ENCODE data around the gene IL32.

Gene IL32

DNA sequence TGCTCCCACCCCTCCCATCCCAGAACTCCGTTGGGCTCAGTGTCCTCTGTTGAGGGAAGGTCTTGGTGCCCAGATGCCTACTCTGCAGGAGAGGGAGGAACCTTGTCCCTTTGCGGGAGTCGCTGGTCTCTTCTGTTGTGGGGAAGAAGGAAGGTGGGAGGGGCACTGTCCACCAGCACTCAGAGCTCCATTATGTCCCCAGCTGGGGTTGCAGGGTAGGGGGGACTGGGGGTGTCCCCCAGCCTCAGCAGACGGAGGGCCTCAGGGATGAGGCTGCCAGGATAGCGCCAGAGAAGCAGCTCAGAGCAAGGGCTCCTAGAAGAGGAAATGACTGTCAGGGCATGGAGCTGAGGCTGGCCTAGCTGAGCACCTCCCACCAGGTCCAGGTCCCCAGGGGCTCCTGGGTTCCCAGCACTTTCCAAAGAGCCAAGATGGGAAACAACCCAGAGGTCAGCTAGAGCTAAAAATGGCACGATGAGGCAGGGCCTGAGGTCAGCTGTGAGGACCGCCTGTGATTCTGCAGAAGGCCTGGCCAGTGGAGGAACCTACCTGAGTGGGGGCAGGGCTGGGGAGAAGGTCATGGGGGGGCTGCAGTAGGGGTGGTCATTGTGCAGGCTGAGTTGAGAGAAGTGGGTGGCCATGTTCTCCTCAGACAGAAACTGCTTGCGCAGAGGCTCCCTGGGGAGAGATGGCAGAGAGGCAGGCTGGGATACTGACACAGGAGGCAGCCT, 42.6 kb upstream of the IL32 start:
- no peak for DNase-seq (ENCODE audit: low read depth, low spot score)
- peak overlapping the region; percentile 60; the same call in 1 of the 2 replicates for H3K4me3 ChIP-seq (ENCODE audit: low read length)

DNA sequence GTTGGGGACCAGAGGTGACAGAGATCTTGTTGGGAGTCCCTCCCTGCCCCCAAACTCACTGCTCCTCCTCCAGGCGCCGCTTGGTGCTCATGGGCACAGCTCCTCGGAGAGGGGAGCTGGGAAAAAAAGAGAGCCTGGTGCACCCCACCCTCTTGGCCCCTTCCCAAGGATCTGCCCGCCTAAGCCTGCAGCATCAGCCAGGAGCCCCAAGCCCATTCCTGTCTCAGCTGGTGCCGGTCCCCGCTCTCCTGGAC, 42.1 kb upstream of the IL32 start:
- no CpG with 5 or more reads among the region's 6 CpGs for WGBS (ENCODE audit: insufficient coverage, insufficient read length)
- Histone ChIP-seq H3K9me3 (ENCODE audit: control insufficient read depth, insufficient read depth, low read length) (no peaks in the 10 kb centered on the region), H3K36me3 (ENCODE audit: control insufficient read depth, insufficient read depth, low read length) (peaks cover 18% of the 10 kb centered on the region), H3K4me1 (ENCODE audit: control insufficient read depth, insufficient read depth, low read length) (peaks cover 6% of the 10 kb centered on the region), H3K27me3 (ENCODE audit: control insufficient read depth, insufficient read depth, low read length) (no peaks in the 10 kb centered on the region), H3K27ac (ENCODE audit: low read length) (no peak overlapping the region), H3K4me3 (ENCODE audit: low read length) (peak overlapping the region; percentile 60; the same call in 1 of the 2 replicates)
- DNase-seq (ENCODE audit: low read depth, low spot score) = no peak

More for the DNA sequence above, 42.6 kb upstream of the IL32 start:
- H3K4me1 ChIP-seq (ENCODE audit: control insufficient read depth, insufficient read depth, low read length) = peaks cover 6% of the 10 kb centered on the region
- H3K27me3 ChIP-seq (ENCODE audit: control insufficient read depth, insufficient read depth, low read length) = no peaks in the 10 kb centered on the region
- no peak overlapping the region for H3K27ac ChIP-seq (ENCODE audit: low read length)
- H3K9me3 ChIP-seq (ENCODE audit: control insufficient read depth, insufficient read depth, low read length) = no peaks in the 10 kb centered on the region
- H3K36me3 ChIP-seq (ENCODE audit: control insufficient read depth, insufficient read depth, low read length) = peaks cover 18% of the 10 kb centered on the region
- WGBS (ENCODE audit: insufficient coverage, insufficient read length) = no CpG with 5 or more reads among the region's 8 CpGs

DNA sequence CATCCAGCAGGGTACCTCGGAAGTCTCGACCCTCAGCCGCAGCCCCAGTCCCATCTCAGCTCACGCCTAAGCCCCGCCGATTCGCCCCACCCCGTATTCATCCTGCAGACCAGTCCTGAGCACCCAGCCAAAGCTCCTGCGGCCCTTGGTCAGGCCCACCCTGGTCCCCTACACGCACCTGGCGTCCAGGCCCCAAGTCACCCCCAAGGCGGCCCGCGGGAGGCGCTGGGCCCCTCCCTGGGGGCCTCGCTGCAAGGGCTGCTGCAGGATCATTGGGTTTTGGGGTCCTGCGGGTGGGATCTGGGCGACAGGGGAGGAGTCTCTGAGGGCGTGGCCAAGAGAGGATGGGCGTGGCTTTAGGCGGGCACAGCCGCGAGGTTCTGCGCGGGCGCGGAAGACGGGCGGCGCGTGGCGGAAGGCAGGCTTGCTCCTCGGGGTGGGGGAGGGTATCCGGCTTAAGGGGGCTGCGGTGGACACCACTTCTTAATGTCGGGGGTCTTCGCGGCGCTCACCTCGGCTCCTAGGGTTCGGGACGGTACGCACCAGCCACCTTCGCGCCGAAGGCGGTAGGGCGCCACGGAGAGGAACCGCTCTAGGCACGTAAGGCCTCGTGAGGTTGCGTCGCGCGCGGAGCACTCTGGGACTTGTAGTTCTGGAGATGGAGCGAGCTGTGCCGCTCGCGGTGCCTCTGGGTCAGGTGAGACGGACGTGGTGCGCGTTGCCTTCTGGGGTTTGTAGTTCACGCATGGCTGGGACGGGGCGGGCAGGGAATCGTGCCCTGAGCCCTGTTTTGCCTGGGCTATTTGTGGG, 41.6 kb upstream of the IL32 start, which contains the start of the genes HCFC1R1 and THOC6:
TSS of gene HCFC1R1 (minus strand) at position 274 of the 810 bp plus-strand sequence. CDS start at position 273, 1 bp downstream.
TSS of gene THOC6 (plus strand) at position 367 of the 810 bp plus-strand sequence. CDS start at position 659, 292 bp downstream.
- H3K27me3 ChIP-seq (ENCODE audit: control insufficient read depth, insufficient read depth, low read length) = no peaks in the 10 kb centered on the region
- no peak for DNase-seq (ENCODE audit: low read depth, low spot score)
- H3K4me1 ChIP-seq (ENCODE audit: control insufficient read depth, insufficient read depth, low read length) = peaks cover 8% of the 10 kb centered on the region
- peak within 1 kb of the TSS; percentile 60; the same call in 1 of the 2 replicates for H3K4me3 ChIP-seq (ENCODE audit: low read length)
- no peak within 1 kb of the TSS for H3K27ac ChIP-seq (ENCODE audit: low read length)
- no peaks in the 10 kb centered on the region for H3K9me3 ChIP-seq (ENCODE audit: control insufficient read depth, insufficient read depth, low read length)
- WGBS (ENCODE audit: insufficient coverage, insufficient read length) = no CpG with 5 or more reads among the region's 69 CpGs
- H3K36me3 ChIP-seq (ENCODE audit: control insufficient read depth, insufficient read depth, low read length) = peaks cover 18% of the 10 kb centered on the region

DNA sequence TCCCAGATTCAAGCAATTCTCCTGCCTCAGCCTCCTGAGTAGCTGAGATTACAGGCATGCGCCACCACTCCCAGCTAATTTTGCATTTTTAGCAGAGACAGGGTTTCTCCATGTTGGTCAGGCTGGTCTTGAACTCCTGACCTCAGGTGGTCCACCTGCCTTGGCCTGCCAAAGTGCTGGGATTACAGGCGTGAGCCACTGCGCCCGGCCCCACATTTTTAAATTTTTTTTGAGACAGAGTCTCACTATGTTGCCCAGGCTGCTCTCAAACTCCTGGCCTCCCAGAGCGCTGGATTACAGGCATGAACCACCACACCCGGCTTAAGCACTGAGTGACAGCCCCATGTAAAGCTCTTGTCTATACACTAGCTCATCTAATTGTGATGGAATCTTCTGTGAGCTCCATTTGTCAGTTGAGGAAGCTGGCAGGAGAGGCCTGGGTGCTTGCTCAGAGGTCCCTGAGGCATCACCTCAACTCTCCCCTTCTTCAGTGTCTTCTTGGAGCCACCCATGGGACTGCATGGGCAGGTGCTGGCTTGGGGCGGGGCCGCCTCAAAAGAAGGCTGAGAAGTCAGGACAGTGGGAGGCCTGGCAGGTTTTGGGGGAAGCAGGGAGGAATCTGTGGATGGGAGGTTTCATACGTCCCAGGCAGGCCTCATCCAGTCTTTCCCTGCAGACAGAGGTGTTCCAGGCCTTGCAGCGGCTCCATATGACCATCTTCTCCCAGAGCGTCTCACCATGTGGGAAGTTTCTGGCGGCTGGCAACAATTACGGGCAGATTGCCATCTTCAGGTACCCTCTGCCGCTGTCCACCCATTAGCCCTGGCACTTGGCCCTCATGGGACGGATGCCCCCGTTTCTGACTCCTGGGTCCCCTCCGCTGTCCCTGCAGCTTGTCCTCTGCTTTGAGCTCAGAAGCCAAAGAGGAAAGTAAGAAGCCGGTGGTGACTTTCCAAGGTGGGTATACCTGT, 40.1 kb upstream of the IL32 start:
- WGBS (ENCODE audit: insufficient coverage, insufficient read length) = no CpG with 5 or more reads among the region's 18 CpGs
- no peak for DNase-seq (ENCODE audit: low read depth, low spot score)
- Histone ChIP-seq H3K27ac (ENCODE audit: low read length) (no peak overlapping the region), H3K9me3 (ENCODE audit: control insufficient read depth, insufficient read depth, low read length) (no peaks in the 10 kb centered on the region), H3K4me3 (ENCODE audit: low read length) (no peak overlapping the region), H3K27me3 (ENCODE audit: control insufficient read depth, insufficient read depth, low read length) (no peaks in the 10 kb centered on the region), H3K36me3 (ENCODE audit: control insufficient read depth, insufficient read depth, low read length) (peaks cover 18% of the 10 kb centered on the region), H3K4me1 (ENCODE audit: control insufficient read depth, insufficient read depth, low read length) (peaks cover 8% of the 10 kb centered on the region)

DNA sequence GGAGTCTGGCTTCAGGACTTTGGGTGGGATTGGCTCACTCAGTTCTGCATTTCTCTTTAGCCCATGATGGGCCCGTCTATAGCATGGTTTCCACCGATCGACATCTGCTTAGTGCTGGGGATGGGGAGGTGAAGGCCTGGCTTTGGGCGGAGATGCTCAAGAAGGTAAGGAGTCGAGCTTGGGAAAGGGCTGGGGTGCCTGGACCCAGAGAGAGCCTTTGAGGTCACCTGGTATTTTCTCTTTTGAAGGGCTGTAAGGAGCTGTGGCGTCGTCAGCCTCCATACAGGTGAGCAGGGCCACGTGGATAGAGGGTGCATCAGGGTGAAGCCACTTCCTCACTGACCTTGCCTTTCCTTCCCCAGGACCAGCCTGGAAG, 39.4 kb upstream of the IL32 start:
- peaks cover 18% of the 10 kb centered on the region for H3K36me3 ChIP-seq (ENCODE audit: control insufficient read depth, insufficient read depth, low read length)
- H3K9me3 ChIP-seq (ENCODE audit: control insufficient read depth, insufficient read depth, low read length) = no peaks in the 10 kb centered on the region
- no peak for DNase-seq (ENCODE audit: low read depth, low spot score)
- H3K27me3 ChIP-seq (ENCODE audit: control insufficient read depth, insufficient read depth, low read length) = no peaks in the 10 kb centered on the region
- no CpG with 5 or more reads among the region's 8 CpGs for WGBS (ENCODE audit: insufficient coverage, insufficient read length)
- no peak overlapping the region for H3K27ac ChIP-seq (ENCODE audit: low read length)
- peaks cover 8% of the 10 kb centered on the region for H3K4me1 ChIP-seq (ENCODE audit: control insufficient read depth, insufficient read depth, low read length)
- H3K4me3 ChIP-seq (ENCODE audit: low read length) = no peak overlapping the region

DNA sequence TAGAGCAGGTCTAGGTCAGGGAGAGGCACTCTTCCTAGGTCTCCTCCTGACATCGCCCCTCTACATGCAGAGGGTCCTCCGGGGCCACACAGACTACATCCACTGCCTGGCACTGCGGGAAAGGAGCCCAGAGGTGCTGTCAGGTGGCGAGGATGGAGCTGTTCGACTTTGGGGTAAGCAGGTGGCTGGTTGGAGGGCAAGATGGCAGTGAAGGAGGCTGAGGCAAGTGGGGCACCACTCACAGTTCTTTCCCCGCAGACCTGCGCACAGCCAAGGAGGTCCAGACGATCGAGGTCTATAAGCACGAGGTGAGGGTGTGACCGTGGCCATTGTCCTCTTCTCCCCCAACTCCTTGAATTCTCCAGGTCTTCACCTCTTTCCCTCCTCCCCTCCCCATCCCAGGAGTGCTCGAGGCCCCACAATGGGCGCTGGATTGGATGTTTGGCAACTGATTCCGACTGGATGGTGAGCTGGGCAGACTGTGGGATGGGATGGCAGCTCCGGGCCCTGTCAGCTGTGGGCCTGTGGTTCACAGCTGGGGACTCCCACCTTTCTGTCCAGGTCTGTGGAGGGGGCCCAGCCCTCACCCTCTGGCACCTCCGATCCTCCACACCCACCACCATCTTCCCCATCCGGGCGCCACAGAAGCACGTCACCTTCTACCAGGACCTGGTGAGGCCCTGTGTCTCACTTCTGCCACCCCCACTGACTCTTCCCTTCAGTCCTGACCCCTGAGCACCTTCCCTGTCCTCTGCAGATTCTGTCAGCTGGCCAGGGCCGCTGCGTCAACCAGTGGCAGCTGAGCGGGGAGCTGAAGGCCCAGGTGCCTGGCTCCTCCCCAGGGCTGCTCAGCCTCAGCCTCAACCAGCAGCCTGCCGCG, 38.6 kb upstream of the IL32 start:
- DNase-seq (ENCODE audit: low read depth, low spot score) = no peak
- no CpG with 5 or more reads among the region's 24 CpGs for WGBS (ENCODE audit: insufficient coverage, insufficient read length)
- H3K27me3 ChIP-seq (ENCODE audit: control insufficient read depth, insufficient read depth, low read length) = no peaks in the 10 kb centered on the region
- peaks cover 16% of the 10 kb centered on the region for H3K36me3 ChIP-seq (ENCODE audit: control insufficient read depth, insufficient read depth, low read length)
- no peak overlapping the region for H3K4me3 ChIP-seq (ENCODE audit: low read length)
- no peaks in the 10 kb centered on the region for H3K9me3 ChIP-seq (ENCODE audit: control insufficient read depth, insufficient read depth, low read length)
- no peak overlapping the region for H3K27ac ChIP-seq (ENCODE audit: low read length)
- peaks cover 9% of the 10 kb centered on the region for H3K4me1 ChIP-seq (ENCODE audit: control insufficient read depth, insufficient read depth, low read length)

DNA sequence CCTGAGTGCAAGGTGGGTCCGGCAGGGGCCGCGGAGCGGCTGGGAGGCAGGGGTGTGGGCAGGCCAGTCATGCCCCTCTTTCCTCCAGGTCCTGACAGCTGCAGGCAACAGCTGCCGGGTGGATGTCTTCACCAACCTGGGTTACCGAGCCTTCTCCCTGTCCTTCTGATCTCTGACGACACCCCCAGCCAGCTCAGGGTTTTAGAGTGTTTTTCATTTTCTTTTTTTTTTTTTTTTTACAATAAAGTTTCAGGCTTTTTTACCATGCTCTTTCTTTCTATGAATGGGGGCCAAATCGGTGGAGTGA, 38.0 kb upstream of the IL32 start:
- no peak for DNase-seq (ENCODE audit: low read depth, low spot score)
- Histone ChIP-seq H3K4me1 (ENCODE audit: control insufficient read depth, insufficient read depth, low read length) (peaks cover 9% of the 10 kb centered on the region), H3K9me3 (ENCODE audit: control insufficient read depth, insufficient read depth, low read length) (no peaks in the 10 kb centered on the region), H3K36me3 (ENCODE audit: control insufficient read depth, insufficient read depth, low read length) (peaks cover 14% of the 10 kb centered on the region), H3K4me3 (ENCODE audit: low read length) (no peak overlapping the region), H3K27me3 (ENCODE audit: control insufficient read depth, insufficient read depth, low read length) (no peaks in the 10 kb centered on the region), H3K27ac (ENCODE audit: low read length) (no peak overlapping the region)
- no CpG with 5 or more reads among the region's 8 CpGs for WGBS (ENCODE audit: insufficient coverage, insufficient read length)

DNA sequence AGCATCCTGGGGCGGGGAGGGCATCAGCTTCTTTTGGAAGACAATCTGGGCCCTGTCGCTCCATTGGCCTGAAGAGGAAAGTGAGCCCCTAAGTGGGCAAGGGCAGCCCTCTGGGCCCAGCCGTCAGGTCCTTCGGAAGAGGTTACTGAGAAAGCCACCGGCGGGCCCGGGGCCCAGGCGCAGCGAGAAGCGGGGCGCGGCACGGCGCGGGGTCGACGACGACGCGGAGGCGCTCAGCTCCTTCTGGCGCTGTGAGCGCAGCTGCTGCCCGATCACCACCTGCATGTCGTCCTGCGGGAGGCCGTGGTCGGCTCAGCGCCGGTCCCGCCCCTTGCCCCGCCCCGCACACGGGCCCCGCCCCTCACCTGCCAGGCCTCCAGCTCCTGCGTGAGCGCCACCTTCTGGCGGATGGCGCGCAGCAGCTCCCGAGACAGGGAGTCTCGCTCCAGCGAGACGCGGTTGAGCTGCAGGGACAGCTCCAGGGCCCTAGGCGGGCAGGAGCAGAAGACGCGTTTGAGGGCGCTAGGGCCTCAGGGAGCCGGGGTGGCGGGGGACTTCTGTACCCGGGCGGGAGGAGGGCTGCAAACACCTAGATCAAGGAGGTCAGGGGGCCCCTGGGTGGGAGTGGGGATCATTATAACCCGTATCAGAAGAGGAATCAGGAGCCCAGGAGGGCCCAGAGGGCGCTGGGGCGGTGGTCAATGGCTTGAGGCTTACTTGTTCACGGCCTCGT, 37.3 kb upstream of the IL32 start:
- Histone ChIP-seq H3K27ac (ENCODE audit: low read length) (no peak overlapping the region), H3K4me3 (ENCODE audit: low read length) (no peak overlapping the region)
- WGBS (ENCODE audit: insufficient coverage, insufficient read length) = no CpG with 5 or more reads among the region's 58 CpGs

DNA sequence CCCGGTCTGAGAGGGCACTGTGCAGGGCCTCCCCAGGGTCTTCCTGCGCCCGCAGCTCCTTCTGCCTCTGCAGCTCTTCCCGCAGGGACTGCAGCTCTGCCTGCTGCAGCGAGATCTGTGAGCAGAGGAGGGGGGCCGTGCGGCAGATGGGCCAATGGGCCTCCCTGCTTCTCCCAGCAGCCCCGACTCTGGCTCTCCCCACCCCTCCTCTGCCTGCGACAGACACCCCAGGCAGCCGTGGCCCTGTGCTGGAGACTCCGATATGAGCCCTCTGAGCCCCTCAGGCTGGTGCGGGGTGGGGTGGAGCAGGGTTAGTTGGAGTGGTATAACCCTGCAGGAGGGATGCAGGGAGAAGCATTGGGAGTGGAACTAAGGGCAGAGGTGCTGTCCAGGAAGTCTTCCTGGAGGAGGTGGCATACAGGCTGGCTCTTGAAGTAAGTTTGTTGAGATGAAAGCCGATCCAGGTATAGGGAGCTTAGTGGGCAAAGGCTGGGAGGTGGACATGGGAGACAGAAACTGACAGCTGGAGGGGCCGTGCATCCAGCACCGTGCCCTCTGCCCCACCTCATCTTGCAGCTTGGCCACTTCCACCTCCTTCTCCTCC, 36.6 kb upstream of the IL32 start:
- DNase-seq (ENCODE audit: low read depth, low spot score) = no peak
- H3K27ac ChIP-seq (ENCODE audit: low read length) = no peak overlapping the region
- H3K4me3 ChIP-seq (ENCODE audit: low read length) = no peak overlapping the region
- H3K27me3 ChIP-seq (ENCODE audit: control insufficient read depth, insufficient read depth, low read length) = no peaks in the 10 kb centered on the region
- peaks cover 5% of the 10 kb centered on the region for H3K4me1 ChIP-seq (ENCODE audit: control insufficient read depth, insufficient read depth, low read length)
- H3K9me3 ChIP-seq (ENCODE audit: control insufficient read depth, insufficient read depth, low read length) = no peaks in the 10 kb centered on the region
- peaks cover 12% of the 10 kb centered on the region for H3K36me3 ChIP-seq (ENCODE audit: control insufficient read depth, insufficient read depth, low read length)
- no CpG with 5 or more reads among the region's 15 CpGs for WGBS (ENCODE audit: insufficient coverage, insufficient read length)

More for the DNA sequence above, 37.3 kb upstream of the IL32 start:
- H3K27me3 ChIP-seq (ENCODE audit: control insufficient read depth, insufficient read depth, low read length) = no peaks in the 10 kb centered on the region
- peaks cover 5% of the 10 kb centered on the region for H3K4me1 ChIP-seq (ENCODE audit: control insufficient read depth, insufficient read depth, low read length)
- H3K9me3 ChIP-seq (ENCODE audit: control insufficient read depth, insufficient read depth, low read length) = no peaks in the 10 kb centered on the region
- H3K36me3 ChIP-seq (ENCODE audit: control insufficient read depth, insufficient read depth, low read length) = peaks cover 12% of the 10 kb centered on the region
- no peak for DNase-seq (ENCODE audit: low read depth, low spot score)
